KMS-11 (cell line): ENCODE results near the gene GGN.

Source experiments
- H2AFZ ChIP-seq: fragments of 200-600 bp; sonication (generic); 2 replicates; pipeline ENCODE4 v1.6.1; 2016; ENCODE audit warnings: antibody characterized with exemption, mixed run types, low read depth
- H3K27ac ChIP-seq: fragments of 200-600 bp; sonication (generic); 2 replicates; pipeline ENCODE4 v1.6.1; 2016; ENCODE audit warnings: mild to moderate bottlenecking, mixed run types
- H3K27me3 ChIP-seq: fragments of 200-600 bp; sonication (generic); 2 replicates; pipeline ENCODE4 v1.6.1; 2017; ENCODE audit warnings: mild to moderate bottlenecking, low read depth, mixed run types, moderate library complexity; ENCODE audit not compliant: insufficient read depth
- H3K36me3 ChIP-seq: fragments of 200-600 bp; sonication (generic); 2 replicates; pipeline ENCODE4 v1.6.1; 2017; ENCODE audit warnings: mild to moderate bottlenecking, mixed run types; ENCODE audit not compliant: insufficient read depth
- H3K4me1 ChIP-seq: fragments of 200-600 bp; sonication (generic); 2 replicates; pipeline ENCODE4 v1.6.1; 2016; ENCODE audit warnings: mild to moderate bottlenecking, low read depth, mixed run types; ENCODE audit not compliant: poor library complexity, severe bottlenecking
- H3K4me2 ChIP-seq: fragments of 200-600 bp; sonication (generic); 2 replicates; pipeline ENCODE4 v1.7.0; 2016; ENCODE audit warnings: mild to moderate bottlenecking, mixed run types
- H3K4me3 ChIP-seq: fragments of 200-600 bp; sonication (generic); IDR thresholded peaks from 2 replicates; pipeline ENCODE4 v1.6.1; 2017; ENCODE audit warnings: low read depth, low read length, mixed read lengths; ENCODE audit not compliant: insufficient read depth
- H3K79me2 ChIP-seq: fragments of 200-600 bp; sonication (generic); 2 replicates; pipeline ENCODE4 v1.6.1; 2016; ENCODE audit warnings: low read depth, mixed run types; ENCODE audit not compliant: insufficient read depth
- H3K9ac ChIP-seq: fragments of 200-600 bp; sonication (generic); 2 replicates; pipeline ENCODE4 v1.6.1; 2016; ENCODE audit warnings: mild to moderate bottlenecking, mixed run types
- H4K20me1 ChIP-seq: fragments of 200-600 bp; sonication (generic); 2 replicates; pipeline ENCODE4 v1.6.1; 2016; ENCODE audit warnings: mild to moderate bottlenecking, mixed run types; ENCODE audit not compliant: insufficient read depth
- CTCF ChIP-seq: fragments of 200-600 bp; sonication (generic); conservative IDR thresholded peaks from 2 replicates; pipeline ENCODE4 v1.6.1; 2017; ENCODE audit warnings: low read depth, mild to moderate bottlenecking, antibody characterized with exemption, low read length, moderate library complexity, mixed read lengths

The GGN gene

GRCh38 chr19:38386971-38387549 lies 774 bp downstream of the GGN start:
- peak overlapping the region; percentile 15; the same call in 1 of the 2 replicates for H3K27ac ChIP-seq
- H2AFZ ChIP-seq: peak overlapping the region; percentile 82; the same call in 1 of the 2 replicates
- H3K4me2 ChIP-seq: peak overlapping the region; percentile 89

GRCh38 chr19:38386300-38386970 lies 1.4 kb downstream of the GGN start:
- Histone ChIP-seq H4K20me1 (no peaks in the 10 kb centered on the region), H3K4me2 (peak overlapping the region; percentile 89; the same call in 1 of the 2 replicates), H3K9ac (no peak overlapping the region), H3K27ac (no peak overlapping the region), H3K79me2 (no peaks in the 10 kb centered on the region), H2AFZ (no peak overlapping the region), H3K4me1 (peaks cover 11% of the 10 kb centered on the region), H3K4me3 (no peak overlapping the region), H3K27me3 (peaks cover 27% of the 10 kb centered on the region), H3K36me3 (peaks cover 3% of the 10 kb centered on the region; the same call in 1 of the 2 replicates)
- TF ChIP-seq CTCF: no peak

More at GRCh38 chr19:38386971-38387549, 774 bp downstream of the GGN start:
- H3K27me3 ChIP-seq: peaks cover 32% of the 10 kb centered on the region
- H3K4me1 ChIP-seq: peaks cover 11% of the 10 kb centered on the region
- no peak overlapping the region for H3K4me3 ChIP-seq
- H3K9ac ChIP-seq: no peak overlapping the region
- H3K36me3 ChIP-seq: peaks cover 3% of the 10 kb centered on the region; the same call in 1 of the 2 replicates
- no peaks in the 10 kb centered on the region for H3K79me2 ChIP-seq
- H4K20me1 ChIP-seq: no peaks in the 10 kb centered on the region
- no peak for TF ChIP-seq CTCF

GRCh38 chr19:38385804-38386257 lies 2.0 kb downstream of the GGN start:
- no peak for TF ChIP-seq CTCF
- Histone ChIP-seq H3K4me1 (peaks cover 11% of the 10 kb centered on the region), H3K36me3 (peaks cover 3% of the 10 kb centered on the region; the same call in 1 of the 2 replicates), H3K9ac (no peak overlapping the region), H3K27me3 (peaks cover 21% of the 10 kb centered on the region), H3K79me2 (no peaks in the 10 kb centered on the region), H4K20me1 (no peaks in the 10 kb centered on the region), H3K27ac (no peak overlapping the region), H2AFZ (no peak overlapping the region), H3K4me2 (no peak overlapping the region), H3K4me3 (no peak overlapping the region)

- no peak overlapping the region for H3K9ac ChIP-seq
- H3K79me2 ChIP-seq: no peaks in the 10 kb centered on the region
- H3K4me2 ChIP-seq: no peak overlapping the region
- no peak overlapping the region for H3K27ac ChIP-seq
- peaks cover 11% of the 10 kb centered on the region for H3K4me1 ChIP-seq
- no peak overlapping the region for H3K4me3 ChIP-seq
- peaks cover 3% of the 10 kb centered on the region; the same call in 1 of the 2 replicates for H3K36me3 ChIP-seq
- peaks cover 15% of the 10 kb centered on the region for H3K27me3 ChIP-seq
- H4K20me1 ChIP-seq: no peaks in the 10 kb centered on the region
- TF ChIP-seq CTCF: no peak
- no peak overlapping the region for H2AFZ ChIP-seq
Observed at GRCh38 chr19:38385057-38385803, 2.6 kb downstream of the GGN start.
